Measurements from ENCODE around the gene WDR1. TPM values are rescaled to one million over a fixed set of nuclear protein-coding genes. Genes with fewer than 3 reads are reported as not detected.

The WDR1 gene
- total and polyA plus RNA-seq, 3 donors from 2014 or later, result 165 to 295 (median 168) TPM

DNA sequence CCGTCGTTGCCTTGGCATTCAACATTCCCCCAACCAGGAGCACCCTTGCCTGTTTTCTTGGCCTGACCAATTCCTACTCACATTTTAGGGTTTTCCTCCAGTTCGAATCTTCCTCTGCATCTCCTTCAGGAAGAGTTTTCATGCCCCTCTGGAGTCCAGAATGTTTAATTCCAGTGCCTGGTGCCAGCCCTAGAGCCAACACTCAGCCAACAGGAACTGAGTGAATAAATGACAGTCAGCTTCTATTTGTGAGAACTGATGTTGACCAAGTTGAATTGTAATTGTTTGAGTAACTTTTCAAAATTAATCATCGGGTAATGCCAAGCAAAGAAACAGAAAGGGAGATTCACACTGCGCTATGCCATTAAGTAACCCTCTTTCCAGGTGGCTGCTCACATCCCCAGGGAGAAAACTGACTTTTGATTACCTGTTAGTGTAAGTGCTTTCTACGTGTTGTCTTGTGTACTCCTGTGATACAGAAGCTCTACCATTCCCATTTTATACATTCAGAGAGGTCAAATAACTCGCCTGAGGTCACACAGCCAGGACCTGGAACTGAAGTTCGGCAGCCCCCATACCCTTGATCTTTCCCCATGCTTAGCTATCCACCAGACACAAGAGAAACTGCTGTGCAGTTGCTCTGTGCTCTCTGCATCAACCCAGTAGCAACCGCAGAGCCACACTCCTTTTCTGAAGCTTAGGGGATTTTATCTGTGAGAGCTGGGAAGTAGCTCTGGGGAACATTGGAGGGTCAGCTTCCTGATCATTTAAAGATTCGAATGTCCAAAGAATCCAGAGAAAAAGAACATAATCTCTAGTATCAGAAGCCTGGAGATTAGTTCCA, 76.3 kb downstream of the WDR1 start:
- DNase-seq, result no peak
- H3K4me1 ChIP-seq, result no peaks in the 10 kb centered on the region
- WGBS, 2 donors, result 87 to 88% methylated on average over 10 of the region's 10 CpGs
- no peak overlapping the region for H3K27ac ChIP-seq
- H3K9me3 ChIP-seq, result no peaks in the 10 kb centered on the region
- intact Hi-C loops (cut with DNase I; ENCODE audit: low total_unique reads), result no loop called here
- no peak overlapping the region for H3K4me3 ChIP-seq
- TF ChIP-seq POLR2A (IDR thresholded peaks at IDR 0.05), result no peak
- TF ChIP-seq, protein P1, sequence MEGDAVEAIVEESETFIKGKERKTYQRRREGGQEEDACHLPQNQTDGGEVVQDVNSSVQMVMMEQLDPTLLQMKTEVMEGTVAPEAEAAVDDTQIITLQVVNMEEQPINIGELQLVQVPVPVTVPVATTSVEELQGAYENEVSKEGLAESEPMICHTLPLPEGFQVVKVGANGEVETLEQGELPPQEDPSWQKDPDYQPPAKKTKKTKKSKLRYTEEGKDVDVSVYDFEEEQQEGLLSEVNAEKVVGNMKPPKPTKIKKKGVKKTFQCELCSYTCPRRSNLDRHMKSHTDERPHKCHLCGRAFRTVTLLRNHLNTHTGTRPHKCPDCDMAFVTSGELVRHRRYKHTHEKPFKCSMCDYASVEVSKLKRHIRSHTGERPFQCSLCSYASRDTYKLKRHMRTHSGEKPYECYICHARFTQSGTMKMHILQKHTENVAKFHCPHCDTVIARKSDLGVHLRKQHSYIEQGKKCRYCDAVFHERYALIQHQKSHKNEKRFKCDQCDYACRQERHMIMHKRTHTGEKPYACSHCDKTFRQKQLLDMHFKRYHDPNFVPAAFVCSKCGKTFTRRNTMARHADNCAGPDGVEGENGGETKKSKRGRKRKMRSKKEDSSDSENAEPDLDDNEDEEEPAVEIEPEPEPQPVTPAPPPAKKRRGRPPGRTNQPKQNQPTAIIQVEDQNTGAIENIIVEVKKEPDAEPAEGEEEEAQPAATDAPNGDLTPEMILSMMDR (IDR thresholded peaks at IDR 0.05), result no peak
- no peaks in the 10 kb centered on the region for H3K27me3 ChIP-seq
- H3K36me3 ChIP-seq (ENCODE audit: low read depth, missing control alignments), result no peaks in the 10 kb centered on the region

DNA sequence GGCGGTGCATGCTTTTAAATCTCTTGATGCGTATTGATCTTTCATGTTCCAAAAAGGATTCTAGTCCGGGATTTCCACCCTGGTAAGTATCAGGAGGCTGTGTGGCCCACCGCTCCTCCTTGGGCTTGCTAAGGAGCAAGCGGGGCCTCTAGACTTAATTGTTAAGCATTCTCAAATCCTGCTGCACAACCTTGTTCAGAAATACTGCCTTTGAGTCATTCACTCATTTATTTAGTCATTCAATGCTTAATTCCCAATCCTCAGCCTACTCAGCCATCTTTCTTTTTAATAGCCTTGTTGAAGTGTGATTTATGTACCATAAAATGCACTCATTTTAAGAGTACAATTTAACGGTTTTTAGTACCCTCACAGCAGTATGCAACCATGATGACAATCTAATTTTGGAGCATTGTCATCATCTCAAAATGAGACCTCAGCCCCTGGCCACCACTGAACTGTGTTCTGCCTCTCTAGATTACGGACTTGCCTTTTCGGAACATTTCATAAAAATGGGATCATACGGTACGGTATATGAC, 79.7 kb downstream of the WDR1 start:
- H3K4me1 ChIP-seq, result peaks cover 7% of the 10 kb centered on the region
- no peak overlapping the region for H3K27ac ChIP-seq
- no peaks in the 10 kb centered on the region for H3K27me3 ChIP-seq
- no peaks in the 10 kb centered on the region for H3K9me3 ChIP-seq
- TF ChIP-seq POLR2A (IDR thresholded peaks at IDR 0.05), result no peak
- TF ChIP-seq, protein P1 (IDR thresholded peaks at IDR 0.05), result no peak
- DNase-seq, result no peak
- 80 to 85% methylated on average over 10 of the region's 10 CpGs for WGBS, 2 donors
- no peaks in the 10 kb centered on the region for H3K36me3 ChIP-seq (ENCODE audit: low read depth, missing control alignments)
- no peak overlapping the region for H3K4me3 ChIP-seq
- intact Hi-C loops (cut with DNase I; ENCODE audit: low total_unique reads), result no loop called here

DNA sequence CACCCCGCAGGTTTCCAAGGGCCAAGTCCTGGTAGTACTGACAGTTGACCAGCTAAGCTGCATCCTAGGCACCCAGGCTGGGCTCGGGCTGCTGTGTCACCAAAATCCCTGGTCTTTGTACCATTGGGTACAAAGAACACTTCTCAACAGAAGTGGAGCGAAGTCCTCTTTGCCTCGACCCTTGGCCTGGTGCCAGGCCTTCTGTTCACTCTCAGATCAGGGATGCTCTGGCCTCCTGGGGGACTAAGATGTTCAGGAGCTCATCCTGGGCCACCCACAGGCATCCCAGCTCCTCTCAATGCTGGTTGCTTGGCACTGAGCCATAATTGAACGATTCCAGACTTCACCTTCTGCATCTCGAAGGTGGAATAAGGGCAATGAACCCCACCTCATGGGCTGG, 81.5 kb downstream of the WDR1 start:
- no peak for DNase-seq
- intact Hi-C loops (cut with DNase I; ENCODE audit: low total_unique reads), result no loop called here

DNA sequence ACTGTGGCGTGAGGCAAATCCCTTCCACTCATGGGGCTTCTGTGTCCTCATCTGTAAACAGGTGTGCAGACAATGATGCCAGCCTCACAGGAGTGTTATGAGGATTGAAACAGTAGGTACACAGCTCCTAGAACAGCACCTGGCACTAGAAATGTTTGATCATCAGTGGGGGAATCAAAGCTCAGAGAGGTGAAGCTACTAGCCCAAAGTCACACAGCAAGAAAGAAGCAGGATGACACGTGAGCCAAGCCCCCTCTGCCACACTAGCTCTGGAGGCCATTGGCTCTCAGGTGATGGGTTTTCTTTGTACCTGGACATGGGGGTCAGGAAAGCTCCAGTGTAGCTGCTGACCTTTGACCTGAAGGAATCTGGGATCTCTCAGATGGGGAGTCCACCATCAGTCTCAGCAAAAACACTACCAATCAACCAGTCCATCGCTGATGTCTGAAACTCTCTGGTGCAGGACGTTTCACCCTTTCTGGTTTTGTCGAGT, 81.9 kb downstream of the WDR1 start:
- no peak for DNase-seq
- H3K27me3 ChIP-seq, result no peaks in the 10 kb centered on the region
- H3K27ac ChIP-seq, result no peak overlapping the region
- 77 to 79% methylated on average over 2 to 5 of the region's 5 CpGs for WGBS, 2 donors
- no peak overlapping the region for H3K4me3 ChIP-seq
- intact Hi-C loops (cut with DNase I; ENCODE audit: low total_unique reads), result no loop called here
- H3K4me1 ChIP-seq, result peaks cover 13% of the 10 kb centered on the region
- TF ChIP-seq, protein P1 (IDR thresholded peaks at IDR 0.05), result no peak
- H3K36me3 ChIP-seq (ENCODE audit: low read depth, missing control alignments), result no peaks in the 10 kb centered on the region
- H3K9me3 ChIP-seq, result no peaks in the 10 kb centered on the region

More for the DNA sequence above, 81.5 kb downstream of the WDR1 start:
- H3K27me3 ChIP-seq, result no peaks in the 10 kb centered on the region
- TF ChIP-seq, protein P1 (IDR thresholded peaks at IDR 0.05), result no peak
- TF ChIP-seq POLR2A (IDR thresholded peaks at IDR 0.05), result no peak
- H3K36me3 ChIP-seq (ENCODE audit: low read depth, missing control alignments), result no peaks in the 10 kb centered on the region
- H3K4me1 ChIP-seq, result peaks cover 13% of the 10 kb centered on the region
- WGBS, 2 donors, result 79 to 86% methylated on average over 2 to 6 of the region's 6 CpGs
- no peaks in the 10 kb centered on the region for H3K9me3 ChIP-seq
- no peak overlapping the region for H3K4me3 ChIP-seq
- H3K27ac ChIP-seq, result no peak overlapping the region

Measured in testis (tissue), 3 donors.